GM18502 (cell line): ENCODE measurements around the gene MRPL54.

ENCODE experiments used
- ATAC-seq: cut with Tn5 transposase; IDR thresholded peaks from one replicate; pipeline ENCODE4 v1.9.1; 2021; ENCODE audit warnings: mild to moderate bottlenecking; ENCODE audit not compliant: unreplicated experiment, poor library complexity

The MRPL54 gene

GRCh38 chr19:3782903-3783302 lies 20.4 kb downstream of the MRPL54 start:
- no peak for ATAC-seq

- no peak for ATAC-seq
Measured at GRCh38 chr19:3783660-3784584, 21.4 kb downstream of the MRPL54 start.

GRCh38 chr19:3784607-3785450 lies 22.3 kb downstream of the MRPL54 start:
- no peak for ATAC-seq

- ATAC-seq: no peak
Measured at GRCh38 chr19:3785451-3785937, 23.0 kb downstream of the MRPL54 start.

- ATAC-seq: no peak
Measured at GRCh38 chr19:3785938-3786824, 23.7 kb downstream of the MRPL54 start, which contains the start of gene MATK. Gene MATK, minus strand, starts transcription at chr19:3786381. Its CDS starts 1,246 bp downstream, at chr19:3785135.

GRCh38 chr19:3788996-3789778 lies 26.7 kb downstream of the MRPL54 start:
- ATAC-seq: no peak

- ATAC-seq: no peak
Measured at GRCh38 chr19:3790209-3790734, 27.8 kb downstream of the MRPL54 start.

GRCh38 chr19:3790941-3791340 lies 28.5 kb downstream of the MRPL54 start:
- no peak for ATAC-seq

GRCh38 chr19:3792114-3792513 lies 29.6 kb downstream of the MRPL54 start:
- no peak for ATAC-seq

GRCh38 chr19:3793799-3794198 lies 31.3 kb downstream of the MRPL54 start:
- no peak for ATAC-seq

- no peak for ATAC-seq
Measured at GRCh38 chr19:3796358-3796757, 33.9 kb downstream of the MRPL54 start.

GRCh38 chr19:3798137-3798536 lies 35.7 kb downstream of the MRPL54 start:
- no peak for ATAC-seq

- no peak for ATAC-seq
Measured at GRCh38 chr19:3800996-3801395, 38.5 kb downstream of the MRPL54 start.

- no peak for ATAC-seq
Measured at GRCh38 chr19:3801412-3802096, 39.1 kb downstream of the MRPL54 start.

- no peak for ATAC-seq
Measured at GRCh38 chr19:3803114-3803888, 40.8 kb downstream of the MRPL54 start.

- no peak for ATAC-seq
Measured at GRCh38 chr19:3803986-3804385, 41.5 kb downstream of the MRPL54 start.

GRCh38 chr19:3804429-3804828 lies 41.9 kb downstream of the MRPL54 start:
- no peak for ATAC-seq

GRCh38 chr19:3805859-3806258 lies 43.4 kb downstream of the MRPL54 start:
- no peak for ATAC-seq
